ENCODE measurements around the gene DOK1.
A peak's percentile ranks its signal among the peaks of the same experiment; 100 is the strongest.

Gene DOK1

DNA sequence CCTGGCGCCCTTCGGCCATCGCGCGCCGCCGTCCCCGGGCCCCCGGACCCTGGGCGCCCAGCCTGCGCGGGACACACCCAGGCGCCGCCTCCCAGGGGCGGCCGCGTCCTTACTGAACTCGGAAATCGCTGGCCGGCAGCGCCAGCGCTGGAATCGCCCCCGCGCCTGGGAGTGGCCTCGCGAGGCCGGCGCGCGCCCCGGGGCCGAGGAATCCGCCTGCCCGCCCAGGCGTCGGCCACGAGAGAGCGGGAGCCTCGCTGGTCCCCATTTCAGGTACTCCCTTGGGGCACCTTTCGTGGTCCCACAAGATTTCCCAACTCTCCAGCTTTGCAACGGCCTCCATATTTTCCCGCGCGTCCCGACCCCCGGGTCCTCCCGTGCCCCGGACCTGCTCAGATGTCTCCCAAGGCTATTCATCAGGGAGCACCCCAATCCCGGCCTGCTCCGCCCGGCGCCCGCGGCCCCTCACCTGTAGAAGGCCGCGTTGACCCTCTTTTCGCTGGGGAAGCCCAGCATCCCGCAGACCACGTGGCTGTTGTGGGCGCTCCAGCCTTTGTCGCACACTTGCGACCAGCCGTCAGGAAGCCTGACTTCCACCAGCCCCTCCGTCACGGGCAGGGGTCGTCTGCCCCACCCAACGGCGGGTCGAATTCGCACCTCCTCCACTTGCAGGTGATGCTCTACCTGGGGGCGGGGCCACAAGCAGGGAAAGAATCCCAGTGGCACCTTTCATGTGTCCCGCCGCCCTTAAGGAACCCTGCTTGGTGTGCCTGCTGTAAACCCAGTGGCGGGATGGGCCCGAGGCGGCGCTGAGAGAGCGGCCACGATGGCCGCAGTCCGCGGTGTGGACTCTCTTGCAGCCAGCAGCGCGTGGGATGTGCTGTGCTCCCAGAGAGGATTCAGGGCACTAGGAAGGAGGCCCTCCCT, 5.4 kb upstream of the DOK1 start:
- Histone ChIP-seq H2BK12ac (ENCODE audit: low read length in 2 of 2) (peak overlapping the region in 1 of 2 experiments; percentile 51), H3K36me3 (ENCODE audit: control insufficient read depth in 1 of 2, insufficient read depth in 2 of 2, low read depth in 1 of 2, low read length in 2 of 2) (no peaks in the 10 kb centered on the region), H4K8ac (ENCODE audit: low read length) (peak overlapping the region; percentile 70), H2BK15ac (ENCODE audit: low read depth, poor library complexity, severe bottlenecking) (peak overlapping the region; percentile 54), H3K18ac (ENCODE audit: low read depth in 1 of 2, low read length in 2 of 2) (peak overlapping the region; percentile 52 to 88), H3K27me3 (ENCODE audit: control insufficient read depth in 1 of 2, insufficient read depth in 1 of 2, low read length in 2 of 2) (no peaks in the 10 kb centered on the region), H2AK5ac (ENCODE audit: low read length, severe bottlenecking) (no peak overlapping the region), H3K4ac (ENCODE audit: low read depth in 1 of 2, low read length in 2 of 2) (peak overlapping the region in 1 of 2 experiments; percentile 83), H3K9ac (ENCODE audit: low read length) (peak overlapping the region; percentile 82), H3K27ac (ENCODE audit: low read length, poor library complexity, severe bottlenecking) (no peak overlapping the region), H2BK5ac (ENCODE audit: low read depth, low read length, poor library complexity, severe bottlenecking) (no peak overlapping the region), H3K4me3 (ENCODE audit: insufficient read depth in 1 of 2, low read depth in 1 of 2, low read length in 2 of 2) (peak overlapping the region; percentile 58 to 80), H3K14ac (ENCODE audit: low read length in 2 of 2) (peak overlapping the region in 1 of 2 experiments; percentile 87), H3K4me2 (ENCODE audit: low read length, poor library complexity, severe bottlenecking) (peak overlapping the region; percentile 98), H2BK120ac (ENCODE audit: low read depth, low read length) (peak overlapping the region; percentile 75), H3K9me3 (ENCODE audit: control insufficient read depth, low read length) (no peaks in the 10 kb centered on the region), H2AFZ (ENCODE audit: low read depth, low read length) (peak overlapping the region; percentile 81), H3K79me1 (replicated peaks; ENCODE audit: low read length, poor library complexity, severe bottlenecking) (peaks cover 13% of the 10 kb centered on the region), H4K91ac (ENCODE audit: low read length) (peak overlapping the region; percentile 77), H3K23ac (ENCODE audit: low read length in 2 of 2) (peak overlapping the region in 1 of 2 experiments; percentile 60), H3K4me1 (ENCODE audit: control insufficient read depth, insufficient read depth, low read depth, low read length) (peaks cover 20% of the 10 kb centered on the region)
- peak; percentile 44 for DNase-seq
- 4% methylated on average over 79 of the region's 85 CpGs for WGBS

DNA sequence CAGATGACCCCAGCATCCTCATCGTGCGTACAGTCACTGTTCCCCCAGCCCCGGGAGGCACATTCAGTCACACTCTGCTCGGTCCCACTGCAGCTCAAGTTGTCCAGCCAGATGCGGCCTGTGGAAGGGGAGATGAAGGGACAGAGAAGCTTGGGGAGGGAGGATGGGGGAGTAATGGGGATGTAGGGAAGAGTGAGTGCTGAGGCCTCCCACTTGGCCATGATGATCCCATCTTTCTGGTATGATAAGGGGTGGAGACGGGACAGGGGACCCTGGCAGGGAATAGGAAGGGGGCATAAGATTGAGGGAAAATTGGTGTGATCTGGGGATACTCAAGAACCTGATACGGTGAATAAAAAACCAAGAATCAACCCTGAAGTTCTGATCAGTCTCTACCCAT, 4.3 kb upstream of the DOK1 start:
- H2BK120ac ChIP-seq (ENCODE audit: low read depth, low read length): no peak overlapping the region
- peaks cover 21% of the 10 kb centered on the region for H3K4me1 ChIP-seq (ENCODE audit: control insufficient read depth, insufficient read depth, low read depth, low read length)
- H3K14ac ChIP-seq (ENCODE audit: low read length in 2 of 2): no peak overlapping the region
- no peak overlapping the region for H2BK5ac ChIP-seq (ENCODE audit: low read depth, low read length, poor library complexity, severe bottlenecking)
- no peaks in the 10 kb centered on the region for H3K36me3 ChIP-seq (ENCODE audit: control insufficient read depth in 1 of 2, insufficient read depth in 2 of 2, low read depth in 1 of 2, low read length in 2 of 2)
- no peak overlapping the region for H3K9ac ChIP-seq (ENCODE audit: low read length)
- DNase-seq: no peak
- H3K4me2 ChIP-seq (ENCODE audit: low read length, poor library complexity, severe bottlenecking): no peak overlapping the region
- WGBS: 91% methylated on average over 7 of the region's 7 CpGs
- no peaks in the 10 kb centered on the region for H3K9me3 ChIP-seq (ENCODE audit: control insufficient read depth, low read length)
- H3K18ac ChIP-seq (ENCODE audit: low read depth in 1 of 2, low read length in 2 of 2): no peak overlapping the region
- no peak overlapping the region for H3K27ac ChIP-seq (ENCODE audit: low read length, poor library complexity, severe bottlenecking)
- H3K4me3 ChIP-seq (ENCODE audit: insufficient read depth in 1 of 2, low read depth in 1 of 2, low read length in 2 of 2): no peak overlapping the region
- peaks cover 13% of the 10 kb centered on the region for H3K79me1 ChIP-seq (replicated peaks; ENCODE audit: low read length, poor library complexity, severe bottlenecking)
- H2AK5ac ChIP-seq (ENCODE audit: low read length, severe bottlenecking): no peak overlapping the region
- no peak overlapping the region for H4K8ac ChIP-seq (ENCODE audit: low read length)
- no peak overlapping the region for H4K91ac ChIP-seq (ENCODE audit: low read length)
- H3K4ac ChIP-seq (ENCODE audit: low read depth in 1 of 2, low read length in 2 of 2): no peak overlapping the region
- H2BK12ac ChIP-seq (ENCODE audit: low read length in 2 of 2): no peak overlapping the region
- no peaks in the 10 kb centered on the region for H3K27me3 ChIP-seq (ENCODE audit: control insufficient read depth in 1 of 2, insufficient read depth in 1 of 2, low read length in 2 of 2)
- no peak overlapping the region for H3K23ac ChIP-seq (ENCODE audit: low read length in 2 of 2)
- no peak overlapping the region for H2BK15ac ChIP-seq (ENCODE audit: low read depth, poor library complexity, severe bottlenecking)
- H2AFZ ChIP-seq (ENCODE audit: low read depth, low read length): no peak overlapping the region

DNA sequence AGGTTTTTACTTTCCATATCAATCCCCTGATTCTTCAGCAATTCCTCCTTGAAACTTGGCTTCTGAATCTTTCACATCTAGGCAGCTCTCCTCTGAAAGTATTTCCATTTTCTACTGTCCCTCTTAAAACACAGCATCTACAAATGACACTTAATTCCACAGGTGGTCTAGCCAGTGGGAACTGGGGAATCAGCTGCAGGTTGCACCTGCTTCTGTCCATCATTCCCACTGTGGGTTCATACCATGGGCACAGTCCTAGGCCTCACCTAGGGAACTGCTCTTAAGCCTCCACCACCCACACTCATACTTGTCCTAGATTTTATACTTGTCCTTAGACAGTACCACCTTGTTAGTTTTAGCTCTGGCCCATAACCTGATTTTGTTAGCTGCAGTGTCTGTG, 3.0 kb upstream of the DOK1 start:
- H3K36me3 ChIP-seq (ENCODE audit: control insufficient read depth in 1 of 2, insufficient read depth in 2 of 2, low read depth in 1 of 2, low read length in 2 of 2): peaks cover 6 to 7% of the 10 kb centered on the region in 2 experiments
- H2BK5ac ChIP-seq (ENCODE audit: low read depth, low read length, poor library complexity, severe bottlenecking): no peak overlapping the region
- H3K4me1 ChIP-seq (ENCODE audit: control insufficient read depth, insufficient read depth, low read depth, low read length): peaks cover 29% of the 10 kb centered on the region
- H2AFZ ChIP-seq (ENCODE audit: low read depth, low read length): no peak overlapping the region
- H4K8ac ChIP-seq (ENCODE audit: low read length): no peak overlapping the region
- H2AK5ac ChIP-seq (ENCODE audit: low read length, severe bottlenecking): no peak overlapping the region
- no peak overlapping the region for H3K4ac ChIP-seq (ENCODE audit: low read depth in 1 of 2, low read length in 2 of 2)
- no peak overlapping the region for H3K18ac ChIP-seq (ENCODE audit: low read depth in 1 of 2, low read length in 2 of 2)
- no peak overlapping the region for H3K14ac ChIP-seq (ENCODE audit: low read length in 2 of 2)
- no peak overlapping the region for H3K23ac ChIP-seq (ENCODE audit: low read length in 2 of 2)
- no peaks in the 10 kb centered on the region for H3K27me3 ChIP-seq (ENCODE audit: control insufficient read depth in 1 of 2, insufficient read depth in 1 of 2, low read length in 2 of 2)
- no peaks in the 10 kb centered on the region for H3K9me3 ChIP-seq (ENCODE audit: control insufficient read depth, low read length)
- H2BK15ac ChIP-seq (ENCODE audit: low read depth, poor library complexity, severe bottlenecking): no peak overlapping the region
- H3K9ac ChIP-seq (ENCODE audit: low read length): no peak overlapping the region
- peaks cover 22% of the 10 kb centered on the region for H3K79me1 ChIP-seq (replicated peaks; ENCODE audit: low read length, poor library complexity, severe bottlenecking)
- H3K27ac ChIP-seq (ENCODE audit: low read length, poor library complexity, severe bottlenecking): no peak overlapping the region
- no peak for DNase-seq
- H3K4me3 ChIP-seq (ENCODE audit: insufficient read depth in 1 of 2, low read depth in 1 of 2, low read length in 2 of 2): no peak overlapping the region
- no peak overlapping the region for H4K91ac ChIP-seq (ENCODE audit: low read length)
- no peak overlapping the region for H3K4me2 ChIP-seq (ENCODE audit: low read length, poor library complexity, severe bottlenecking)
- H2BK12ac ChIP-seq (ENCODE audit: low read length in 2 of 2): no peak overlapping the region
- no peak overlapping the region for H2BK120ac ChIP-seq (ENCODE audit: low read depth, low read length)

Measured in mesenchymal stem cell (in vitro differentiated cells and primary cell).